HG03378 (cell line): Measurements from ENCODE around the gene PLCB1.

Experiments used
- ATAC-seq: cut with Tn5 transposase; IDR thresholded peaks from one replicate; pipeline ENCODE4 v1.9.1; 2021; ENCODE audit warnings: mild to moderate bottlenecking, moderate library complexity; ENCODE audit not compliant: unreplicated experiment

Gene PLCB1

DNA sequence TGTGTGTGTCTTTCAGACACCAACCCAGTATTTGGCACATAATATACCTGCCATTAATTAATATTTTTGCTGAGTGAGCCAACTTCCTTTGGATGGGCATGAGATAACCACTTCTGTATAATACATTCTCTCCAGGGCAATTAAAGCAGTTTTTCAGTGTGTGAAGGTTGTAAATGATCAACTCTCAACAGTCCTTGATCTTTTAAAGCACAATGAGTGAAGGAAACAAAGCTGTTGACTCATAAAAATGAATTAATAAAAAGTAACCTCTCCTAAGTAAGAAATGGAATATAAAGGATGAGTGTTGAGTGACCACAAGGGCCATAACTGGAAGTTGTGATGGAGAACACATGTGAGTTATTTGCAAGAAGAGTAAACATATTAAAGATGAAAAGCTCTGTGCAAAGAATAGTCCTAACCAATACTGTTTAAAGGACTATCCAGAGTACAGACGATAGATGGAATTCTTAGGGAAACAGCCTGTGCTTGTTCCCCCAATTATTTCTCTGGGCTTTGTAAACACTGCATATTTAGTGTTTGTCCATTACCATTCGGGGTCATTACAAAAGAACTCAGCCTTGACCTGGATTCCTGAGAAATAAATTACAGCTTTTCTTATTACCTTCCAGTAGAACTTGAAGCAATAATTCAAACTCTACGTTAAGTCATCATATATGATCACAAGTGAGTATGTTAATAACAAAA lies 446.2 kb downstream of the PLCB1 start:
- no peak for ATAC-seq

DNA sequence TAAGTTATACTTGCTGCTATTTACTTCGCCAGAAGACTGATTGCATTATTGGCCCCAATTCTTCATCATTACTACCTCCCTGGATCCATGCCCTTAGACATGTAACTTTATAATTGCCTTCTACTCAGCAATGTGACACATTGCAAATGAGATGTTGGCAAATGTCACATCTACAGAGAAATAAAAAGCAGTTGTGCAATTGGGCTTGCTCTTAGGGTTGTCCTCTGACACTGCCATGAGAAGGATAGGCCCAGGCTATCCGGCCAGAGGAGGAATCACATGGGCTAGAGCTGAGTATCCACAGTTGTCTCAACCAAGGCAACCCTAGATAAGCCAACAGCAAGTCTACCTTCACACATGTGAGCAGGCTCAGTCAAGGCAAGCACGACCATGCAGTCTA lies 447.0 kb downstream of the PLCB1 start:
- ATAC-seq, result no peak

DNA sequence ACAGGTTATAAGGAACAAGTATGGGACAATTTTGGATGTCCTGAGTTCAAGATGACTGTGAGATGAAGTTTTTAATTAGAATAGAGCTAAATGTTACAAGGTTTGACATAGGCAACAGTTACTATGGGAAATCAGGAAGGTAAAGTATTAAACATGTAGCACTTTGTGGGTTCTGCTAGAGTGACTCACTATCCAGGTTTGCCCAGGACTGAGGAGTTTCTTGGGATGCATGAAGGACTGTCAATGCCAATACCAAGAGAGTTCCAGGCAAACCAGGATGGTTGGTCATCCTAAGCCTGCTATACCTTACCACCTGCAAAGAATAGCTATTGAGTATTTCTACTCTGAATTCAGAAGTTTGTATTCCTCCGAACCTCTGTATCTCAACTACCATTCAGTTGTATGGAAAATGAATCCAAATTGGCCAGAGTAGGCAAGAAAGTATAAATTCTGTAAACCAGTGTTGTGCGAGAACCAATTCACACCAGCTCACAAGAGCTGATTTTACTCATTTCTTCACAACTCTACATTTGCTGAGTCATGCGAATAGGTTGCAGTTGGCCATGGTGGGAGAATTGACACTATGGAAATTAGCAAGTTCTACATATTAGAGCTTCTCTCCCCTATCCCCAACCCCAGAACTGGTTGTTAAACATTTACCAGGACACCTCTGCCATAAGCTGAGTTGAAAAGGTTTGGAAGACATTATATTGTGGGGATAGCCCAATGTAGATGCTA lies 449.5 kb downstream of the PLCB1 start:
- ATAC-seq, result no peak

DNA sequence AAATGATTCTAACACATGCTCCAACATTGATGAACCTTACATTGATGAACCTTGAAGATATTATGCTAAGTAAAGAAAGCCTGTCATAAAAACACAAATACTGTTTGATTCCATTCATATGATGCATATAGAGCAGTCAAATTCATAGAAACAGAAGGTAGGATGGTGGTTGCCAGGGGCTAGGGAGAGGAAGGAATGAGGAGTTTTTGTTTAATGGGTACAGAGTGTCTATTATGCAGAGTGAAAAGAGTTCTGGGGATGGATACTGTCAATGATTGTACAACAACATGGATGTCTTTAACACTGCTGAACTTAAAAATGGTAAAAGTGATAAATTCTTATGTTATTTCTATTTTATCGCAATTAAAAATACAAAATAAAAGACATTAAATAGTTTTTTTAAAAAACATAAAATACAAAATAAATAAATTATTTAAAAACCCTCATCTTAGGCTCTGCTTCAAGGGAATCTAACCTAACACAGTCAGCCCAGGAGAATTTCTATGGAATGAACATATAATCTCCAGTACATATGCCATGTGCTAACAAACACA lies 451.0 kb downstream of the PLCB1 start:
- no peak for ATAC-seq

DNA sequence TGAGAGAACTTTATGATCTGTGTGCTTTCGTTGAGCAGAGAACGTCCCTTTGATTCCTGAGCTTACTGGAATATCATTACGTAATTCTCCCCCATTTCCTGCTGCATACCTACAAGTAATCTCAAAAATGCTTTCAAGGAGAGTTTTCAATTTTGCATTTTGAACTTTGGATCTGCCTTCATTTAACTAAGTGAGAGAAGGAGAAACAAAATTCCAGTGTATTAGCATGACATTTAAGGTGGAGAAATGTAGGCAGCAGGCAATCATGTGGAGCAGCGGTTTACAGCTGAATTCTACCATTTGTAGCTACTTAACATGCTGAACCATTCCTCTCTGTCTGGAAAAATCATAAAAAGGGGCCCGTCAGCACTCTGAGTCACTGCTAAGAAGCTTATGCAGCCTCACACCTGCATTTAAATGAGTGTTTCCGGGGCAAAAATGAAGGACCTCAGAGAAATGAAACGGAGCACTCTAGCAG lies 451.5 kb downstream of the PLCB1 start:
- no peak for ATAC-seq

DNA sequence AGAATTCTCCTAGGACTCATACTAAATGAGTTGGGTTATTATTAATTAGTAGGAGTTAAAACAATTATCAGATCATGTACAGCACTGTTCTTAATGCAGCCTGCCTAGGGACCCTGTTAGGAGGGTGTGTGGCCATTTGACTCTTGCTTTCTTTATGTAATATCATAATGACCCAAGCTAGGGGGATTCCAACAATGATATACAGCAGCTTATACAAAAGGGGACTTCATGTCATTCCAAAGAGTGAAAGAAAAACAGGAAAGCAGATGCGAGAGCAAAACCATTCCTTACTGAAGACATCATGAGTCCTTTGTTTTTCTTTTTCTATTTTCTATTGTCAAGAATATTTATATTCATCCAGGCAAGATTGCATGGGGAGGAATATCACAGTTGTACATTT lies 455.2 kb downstream of the PLCB1 start:
- no peak for ATAC-seq

DNA sequence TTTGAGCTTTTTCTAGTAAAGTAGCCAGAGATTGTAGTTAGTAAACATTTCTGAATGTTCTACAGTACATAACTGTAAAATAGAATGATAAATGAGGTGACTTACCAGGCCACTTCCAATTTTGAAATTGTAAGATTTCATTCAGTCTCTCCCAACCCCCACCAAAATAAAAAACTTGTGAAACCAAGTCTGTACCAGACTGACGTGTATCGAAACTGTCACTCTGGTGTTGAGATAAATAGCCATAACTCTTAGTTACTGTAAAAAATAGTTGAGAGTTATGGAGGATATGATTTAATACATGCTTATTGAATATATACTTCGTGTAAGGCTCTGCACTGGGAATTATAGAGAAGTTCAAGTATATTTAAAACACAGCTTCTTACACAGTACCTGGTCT lies 455.7 kb downstream of the PLCB1 start:
- ATAC-seq, result peak; percentile 77

DNA sequence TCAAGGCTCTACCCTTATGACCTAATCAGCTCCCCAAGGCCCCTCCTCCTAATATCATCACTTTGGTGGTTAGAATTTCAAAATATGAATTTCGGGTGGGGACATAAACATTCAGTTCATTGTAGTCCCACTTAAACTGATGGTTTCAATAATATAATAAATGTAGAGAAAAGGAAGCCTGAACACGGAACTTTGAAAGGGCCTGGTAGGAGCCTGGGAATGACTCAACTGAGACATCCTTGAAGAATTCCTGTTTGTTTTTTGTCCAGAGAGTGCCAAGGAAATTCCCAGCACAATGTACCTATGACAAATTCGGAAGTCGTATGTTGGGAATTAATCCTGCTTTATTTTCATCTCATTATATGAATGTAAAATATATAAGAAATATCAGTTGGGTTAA lies 457.9 kb downstream of the PLCB1 start:
- ATAC-seq, result no peak

DNA sequence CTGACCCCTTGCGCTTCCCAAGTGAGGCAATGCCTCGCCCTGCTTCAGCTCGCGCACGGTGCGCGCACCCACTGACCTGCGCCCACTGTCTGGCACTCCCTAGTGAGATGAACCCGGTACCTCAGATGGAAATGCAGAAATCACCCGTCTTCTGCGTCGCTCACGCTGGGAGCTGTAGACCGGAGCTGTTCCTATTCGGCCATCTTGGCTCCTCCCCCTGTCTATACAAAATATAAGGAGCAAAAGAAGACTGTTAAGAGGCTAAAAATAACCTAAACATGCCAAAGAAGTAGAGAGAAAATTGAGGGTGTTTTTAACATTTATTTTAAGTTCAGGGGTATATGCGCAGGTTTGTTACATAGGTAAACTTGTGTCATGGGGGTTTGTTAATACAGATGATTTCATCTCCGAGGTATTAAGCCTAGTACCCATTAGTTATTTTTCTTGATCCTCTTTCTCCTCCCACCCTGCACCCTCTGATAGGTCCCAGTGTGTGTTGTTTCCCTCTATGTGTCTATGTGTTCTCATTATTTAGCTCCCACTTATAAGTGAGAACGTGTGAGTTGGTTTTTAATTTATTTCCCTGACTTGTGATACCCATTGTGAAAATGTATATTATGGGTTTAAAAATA lies 469.0 kb downstream of the PLCB1 start:
- ATAC-seq, result peak; percentile 21

DNA sequence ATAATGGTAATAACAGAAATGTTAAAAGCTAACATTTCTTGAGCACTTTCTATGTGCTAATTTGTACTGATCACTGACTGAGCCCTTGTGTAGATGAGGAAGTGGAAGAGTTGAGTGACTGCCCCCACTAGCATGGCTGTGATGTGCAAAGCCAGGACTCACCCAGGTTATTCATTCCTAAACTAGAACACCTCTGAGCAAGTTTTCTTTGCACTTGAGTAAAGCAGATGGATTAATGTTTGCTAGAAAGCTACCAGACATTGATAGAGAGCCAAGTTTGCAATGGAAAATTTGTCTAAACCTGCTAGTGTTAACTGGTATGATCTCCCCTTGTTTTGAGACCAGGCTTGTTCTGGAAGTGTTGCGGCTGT lies 469.5 kb downstream of the PLCB1 start:
- ATAC-seq, result peak; percentile 98

DNA sequence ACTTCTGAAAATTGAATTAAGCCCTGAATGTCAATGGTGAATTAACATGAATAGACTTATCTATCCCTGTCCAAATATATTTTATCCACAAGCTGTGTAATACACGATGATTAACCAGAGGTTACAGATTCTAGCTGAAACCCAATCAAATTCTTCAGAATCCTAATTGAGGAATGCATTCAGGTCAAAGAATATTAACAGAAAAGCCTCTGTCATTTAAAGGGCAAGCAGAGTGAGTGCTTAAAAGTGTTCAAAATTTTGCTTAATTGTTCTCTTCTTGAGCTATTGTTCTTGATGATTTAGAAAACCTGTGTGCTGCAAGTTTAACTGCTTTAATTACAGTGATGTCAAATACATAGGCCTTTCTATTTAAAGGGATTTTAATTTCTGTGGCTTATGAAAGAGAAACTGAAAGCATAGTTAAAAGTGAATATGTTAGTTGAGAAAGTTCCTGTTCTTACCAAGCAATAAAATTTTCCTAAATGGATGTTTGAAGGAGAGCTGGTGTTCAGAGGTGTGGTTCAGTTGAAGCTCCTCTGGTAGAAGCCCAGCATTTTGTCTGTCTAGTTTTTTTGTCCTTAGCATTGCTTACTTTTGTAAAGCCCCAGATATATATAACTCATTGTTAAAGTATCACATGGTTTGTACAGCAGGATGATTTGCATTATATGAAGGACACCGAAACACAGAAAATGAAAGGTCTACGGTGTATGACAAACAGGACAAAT lies 470.5 kb downstream of the PLCB1 start:
- ATAC-seq, result peak; percentile 76

DNA sequence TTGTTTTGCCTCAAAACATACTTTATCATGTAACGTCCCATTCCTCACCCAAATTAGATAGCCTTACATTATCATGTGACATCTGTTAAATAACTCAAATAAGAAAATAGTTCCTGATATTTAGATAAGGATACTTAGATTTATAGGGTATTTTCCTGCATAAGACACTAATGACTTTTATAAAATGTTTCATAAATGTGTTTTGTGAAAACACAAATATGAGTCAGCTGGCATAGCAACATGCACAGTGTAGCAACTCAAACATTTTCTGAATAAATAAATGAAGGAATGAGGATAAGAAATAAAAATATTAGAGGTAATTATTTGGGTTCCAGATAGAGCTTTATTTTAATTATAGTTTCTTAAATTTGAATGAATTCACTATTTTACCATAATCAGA lies 476.4 kb downstream of the PLCB1 start:
- ATAC-seq, result no peak

DNA sequence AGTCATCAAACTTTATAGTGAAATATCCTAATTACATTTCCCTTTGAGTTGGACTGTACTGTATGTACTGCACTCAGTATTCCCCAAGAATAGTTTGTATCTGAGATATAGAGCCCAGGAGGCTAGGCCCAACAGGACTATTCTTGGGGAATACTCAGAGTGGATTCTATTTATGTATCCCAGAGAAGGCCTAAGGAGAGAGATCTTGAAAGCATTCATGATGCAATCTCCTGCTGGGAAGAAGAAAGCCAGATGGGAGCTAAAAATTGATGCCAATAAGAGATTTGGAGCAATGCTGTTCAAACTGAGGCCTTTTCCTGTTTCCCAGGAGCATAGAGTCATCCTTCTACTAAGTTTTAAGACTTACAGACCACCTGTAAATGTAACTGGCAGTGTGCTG lies 484.7 kb downstream of the PLCB1 start:
- no peak for ATAC-seq

DNA sequence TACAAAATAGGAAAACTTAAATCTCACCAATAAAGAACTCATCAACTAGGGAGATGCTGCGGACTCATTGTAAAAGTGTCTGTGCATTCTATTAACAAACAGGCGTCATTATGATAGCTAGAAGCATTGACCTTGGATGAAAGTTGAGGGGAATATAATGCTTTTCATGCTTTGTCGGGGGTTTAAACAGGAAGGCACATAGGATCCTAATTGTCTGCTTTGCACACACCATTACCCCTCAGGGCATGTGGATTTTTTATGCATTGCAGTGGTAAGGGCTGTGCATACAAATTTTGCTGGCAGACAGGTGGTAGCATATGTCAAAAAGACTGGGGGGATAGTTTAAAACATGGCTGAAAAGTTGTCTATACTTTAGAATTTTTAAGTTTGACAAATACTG lies 488.9 kb downstream of the PLCB1 start:
- no peak for ATAC-seq

DNA sequence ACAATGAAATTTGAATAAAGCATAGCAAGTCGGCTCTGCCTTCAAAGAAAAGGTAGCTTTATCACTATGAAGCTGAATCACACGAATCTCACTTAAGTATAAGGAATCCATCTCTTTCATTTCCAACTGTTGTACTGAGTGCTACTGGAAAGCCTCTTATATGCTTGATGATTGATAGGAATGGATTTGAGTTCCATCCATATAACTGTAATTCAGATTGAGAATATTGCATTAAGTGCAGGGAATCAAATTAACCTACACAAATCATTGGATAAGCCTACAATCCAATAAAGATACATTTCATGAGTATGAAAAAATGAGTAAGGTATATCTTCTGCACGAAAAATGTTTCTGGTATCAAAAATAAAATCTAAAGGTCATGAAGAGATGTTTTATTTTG lies 492.0 kb downstream of the PLCB1 start:
- ATAC-seq, result no peak

DNA sequence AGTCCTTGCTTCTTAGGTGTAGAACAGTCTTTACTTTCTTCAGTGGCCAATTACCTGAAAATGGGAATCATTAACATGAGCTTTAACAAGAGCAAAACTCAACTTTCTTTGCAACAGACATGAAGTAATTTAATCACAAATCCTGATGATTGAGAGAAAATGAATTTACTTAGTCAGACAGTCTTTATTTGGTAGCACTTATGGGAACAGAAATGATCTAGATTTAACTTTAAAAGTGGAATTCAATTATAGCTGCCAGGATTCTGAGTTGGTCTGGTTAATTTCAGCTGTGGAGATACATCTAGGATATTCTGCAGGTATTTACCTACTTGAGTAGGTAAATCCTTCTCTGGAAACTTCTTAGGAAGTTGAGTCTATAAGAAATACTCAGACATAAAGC lies 492.6 kb downstream of the PLCB1 start:
- ATAC-seq, result no peak

DNA sequence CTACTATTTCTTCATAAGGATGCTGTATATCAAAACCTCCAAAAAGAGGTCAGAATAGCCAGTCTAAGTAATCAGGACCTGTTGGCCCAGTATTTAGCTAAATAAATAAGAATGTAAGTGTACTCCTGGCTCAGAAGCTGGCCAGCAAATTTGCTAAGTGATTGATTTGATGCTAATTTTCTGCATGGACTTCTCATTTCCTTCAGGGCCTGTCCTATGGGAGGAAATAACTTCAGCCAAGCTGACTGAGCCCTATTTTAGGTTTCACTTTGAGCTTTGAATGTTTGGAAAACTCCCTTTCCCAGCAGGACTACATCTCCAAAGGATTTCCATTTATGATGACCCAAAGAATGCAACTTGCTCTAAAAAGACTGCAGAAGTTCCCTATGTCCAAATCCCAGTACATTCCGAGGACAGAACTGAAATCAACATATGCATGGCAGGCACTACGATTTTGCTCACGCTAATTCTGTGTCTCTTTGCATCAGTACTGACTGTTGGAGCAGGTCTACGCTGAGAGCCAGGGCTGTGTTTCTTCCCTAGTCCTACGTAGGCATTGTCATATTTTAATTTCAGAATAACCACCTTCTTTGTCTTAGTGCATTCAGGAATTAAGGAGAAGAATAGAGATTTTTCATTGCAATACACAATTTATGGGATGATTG lies 495.4 kb downstream of the PLCB1 start:
- ATAC-seq, result no peak

DNA sequence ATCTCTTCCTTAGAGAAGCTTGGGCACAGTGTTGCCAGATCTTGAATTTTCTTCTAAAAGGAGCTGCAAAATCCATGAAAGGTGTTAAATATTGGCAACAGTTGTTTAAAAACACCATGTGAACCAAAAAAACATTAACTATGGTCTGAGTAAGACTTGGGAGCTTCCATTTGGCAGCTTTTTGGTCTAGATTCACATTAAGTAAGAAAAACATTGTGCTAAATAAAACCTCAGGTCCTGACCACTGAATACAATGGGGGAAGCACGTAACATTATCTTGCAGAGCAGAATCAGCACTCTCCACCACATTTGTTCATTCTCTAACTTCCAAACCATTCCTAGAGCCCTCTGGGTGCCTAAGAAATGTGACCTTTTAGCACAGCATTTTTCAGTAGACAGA lies 499.2 kb downstream of the PLCB1 start:
- ATAC-seq, result no peak

DNA sequence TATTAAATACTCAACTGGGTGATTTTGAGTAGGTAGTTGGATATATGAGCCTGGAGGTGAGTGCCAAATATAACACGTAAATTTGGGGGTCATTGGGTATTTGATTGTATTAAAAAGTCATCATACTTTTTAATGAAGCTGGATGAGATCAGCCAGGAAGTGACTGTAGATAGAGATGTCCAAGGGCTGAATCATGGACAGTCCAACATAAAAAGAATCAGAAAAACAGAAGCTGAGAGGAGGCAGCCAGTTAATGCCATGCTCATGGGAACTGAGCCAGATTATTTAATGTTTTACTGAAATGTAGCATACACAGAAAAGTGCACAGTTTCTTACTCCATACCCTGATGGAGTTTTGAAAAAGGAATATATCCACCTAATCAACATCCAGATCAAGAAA lies 501.3 kb downstream of the PLCB1 start:
- ATAC-seq, result no peak

DNA sequence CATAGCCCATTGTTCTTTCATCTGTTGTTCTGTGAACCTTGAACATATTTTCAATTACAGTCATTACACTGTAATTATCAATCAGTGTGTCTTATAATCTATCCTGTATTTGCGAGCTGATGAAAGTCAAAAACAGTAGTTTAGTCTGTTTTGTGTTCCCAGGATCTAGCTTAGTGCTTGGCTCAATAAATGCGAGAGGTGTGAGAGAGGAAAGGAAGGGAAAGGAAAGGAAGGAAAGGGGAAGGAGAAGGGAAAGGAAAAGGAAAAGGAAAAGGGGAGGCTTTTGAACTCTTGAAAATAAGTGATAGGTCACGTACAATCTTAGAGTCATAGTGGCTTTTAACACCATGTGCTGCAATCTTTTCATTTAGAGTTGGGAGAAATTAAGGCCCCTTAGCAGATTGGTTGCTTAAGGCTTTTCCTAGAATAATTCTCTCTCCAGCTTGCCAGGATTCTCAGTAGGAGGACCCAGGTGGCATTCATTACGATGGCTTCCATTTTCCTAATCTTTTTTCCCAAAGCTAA lies 503.0 kb downstream of the PLCB1 start:
- ATAC-seq, result no peak
